Parathyroid adenoma (tissue), 2 donors: ENCODE data around the gene CST3.

Source experiments
- H2AFZ ChIP-seq: fragments of 300-600 bp; sonication (generic); one replicate; pipeline ENCODE4 v1.7.0; 2017; ENCODE audit warnings: antibody characterized with exemption, mild to moderate bottlenecking
- H3K27ac ChIP-seq: fragments of 300-600 bp; sonication (generic); one replicate; pipeline ENCODE4 v1.7.0; 2017
- H3K27me3 ChIP-seq: fragments of 300-600 bp; sonication (generic); one replicate; pipeline ENCODE4 v1.7.0; 2017; ENCODE audit warnings: low read length; ENCODE audit not compliant: control insufficient read depth, insufficient read depth
- H3K36me3 ChIP-seq: fragments of 300-600 bp; sonication (generic); one replicate; pipeline ENCODE4 v1.7.0; 2017; ENCODE audit warnings: low read length; ENCODE audit not compliant: control insufficient read depth, insufficient read depth
- H3K4me1 ChIP-seq: fragments of 300-600 bp; sonication (generic); one replicate; pipeline ENCODE4 v1.7.0; 2017; ENCODE audit warnings: control low read depth
- H3K4me2 ChIP-seq: fragments of 300-600 bp; sonication (generic); one replicate; pipeline ENCODE4 v1.7.0; 2017; ENCODE audit warnings: low read length
- H3K4me3 ChIP-seq: fragments of 300-600 bp; sonication (generic); one replicate; pipeline ENCODE4 v1.7.0; 2017; ENCODE audit warnings: low read depth, low read length
- H3K79me2 ChIP-seq: fragments of 300-600 bp; sonication (generic); one replicate; pipeline ENCODE4 v1.7.0; 2017; ENCODE audit warnings: control low read depth
- H3K9ac ChIP-seq: fragments of 300-600 bp; sonication (generic); one replicate; pipeline ENCODE4 v1.7.0; 2017; ENCODE audit warnings: mild to moderate bottlenecking
- H3K9me3 ChIP-seq: fragments of 300-600 bp; sonication (generic); one replicate; pipeline ENCODE4 v1.7.0; 2017; ENCODE audit warnings: low read length; ENCODE audit not compliant: control insufficient read depth
- TF ChIP-seq, protein P1 (sequence below): fragments of 300-600 bp; sonication (generic); IDR thresholded peaks from one replicate; pipeline ENCODE4 v1.7.0; 2017; ENCODE audit warnings: antibody characterized with exemption, mild to moderate bottlenecking
- donor health status: primary hyperparathyroidism.

CST3 gene

GRCh38 chr20:23672158-23672557, 34.4 kb upstream of the CST3 start:
- Histone ChIP-seq H2AFZ (no peak overlapping the region), H3K27me3 (no peaks in the 10 kb centered on the region), H3K4me2 (no peak overlapping the region), H3K27ac (no peak overlapping the region), H3K4me1 (no peaks in the 10 kb centered on the region), H3K9me3 (no peaks in the 10 kb centered on the region), H3K4me3 (no peak overlapping the region), H3K9ac (no peak overlapping the region), H3K36me3 (no peaks in the 10 kb centered on the region), H3K79me2 (no peaks in the 10 kb centered on the region)
- TF ChIP-seq, protein P1, sequence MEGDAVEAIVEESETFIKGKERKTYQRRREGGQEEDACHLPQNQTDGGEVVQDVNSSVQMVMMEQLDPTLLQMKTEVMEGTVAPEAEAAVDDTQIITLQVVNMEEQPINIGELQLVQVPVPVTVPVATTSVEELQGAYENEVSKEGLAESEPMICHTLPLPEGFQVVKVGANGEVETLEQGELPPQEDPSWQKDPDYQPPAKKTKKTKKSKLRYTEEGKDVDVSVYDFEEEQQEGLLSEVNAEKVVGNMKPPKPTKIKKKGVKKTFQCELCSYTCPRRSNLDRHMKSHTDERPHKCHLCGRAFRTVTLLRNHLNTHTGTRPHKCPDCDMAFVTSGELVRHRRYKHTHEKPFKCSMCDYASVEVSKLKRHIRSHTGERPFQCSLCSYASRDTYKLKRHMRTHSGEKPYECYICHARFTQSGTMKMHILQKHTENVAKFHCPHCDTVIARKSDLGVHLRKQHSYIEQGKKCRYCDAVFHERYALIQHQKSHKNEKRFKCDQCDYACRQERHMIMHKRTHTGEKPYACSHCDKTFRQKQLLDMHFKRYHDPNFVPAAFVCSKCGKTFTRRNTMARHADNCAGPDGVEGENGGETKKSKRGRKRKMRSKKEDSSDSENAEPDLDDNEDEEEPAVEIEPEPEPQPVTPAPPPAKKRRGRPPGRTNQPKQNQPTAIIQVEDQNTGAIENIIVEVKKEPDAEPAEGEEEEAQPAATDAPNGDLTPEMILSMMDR = no peak

GRCh38 chr20:23671479-23671878, 33.7 kb upstream of the CST3 start:
- no peak overlapping the region for H3K9ac ChIP-seq
- H3K9me3 ChIP-seq = no peaks in the 10 kb centered on the region
- H3K4me3 ChIP-seq = no peak overlapping the region
- H3K79me2 ChIP-seq = no peaks in the 10 kb centered on the region
- H2AFZ ChIP-seq = no peak overlapping the region
- H3K27me3 ChIP-seq = no peaks in the 10 kb centered on the region
- TF ChIP-seq, protein P1 = no peak
- H3K4me1 ChIP-seq = no peaks in the 10 kb centered on the region
- H3K4me2 ChIP-seq = no peak overlapping the region
- H3K36me3 ChIP-seq = no peaks in the 10 kb centered on the region
- H3K27ac ChIP-seq = no peak overlapping the region

DNA sequence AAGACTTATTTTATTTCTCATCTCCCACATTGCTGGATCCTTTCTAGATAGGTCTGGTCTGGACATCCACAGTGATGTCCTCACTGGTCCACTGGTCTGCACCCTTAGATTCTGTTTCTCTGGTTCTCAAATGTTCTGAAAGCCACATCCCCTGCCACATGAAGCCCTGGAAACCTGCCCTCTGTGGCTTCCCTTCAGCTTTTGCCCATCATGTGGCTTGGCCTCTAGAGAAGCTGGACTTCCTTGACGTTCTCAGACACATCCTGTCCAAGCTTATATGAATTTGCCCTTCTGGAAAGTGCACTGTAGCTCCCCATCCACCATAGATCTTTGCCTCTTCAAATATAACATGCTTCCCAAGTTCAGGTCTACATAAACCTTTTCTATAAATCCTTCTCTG, 32.6 kb upstream of the CST3 start:
- no peak overlapping the region for H3K27ac ChIP-seq
- no peaks in the 10 kb centered on the region for H3K4me1 ChIP-seq
- no peak overlapping the region for H2AFZ ChIP-seq
- no peaks in the 10 kb centered on the region for H3K36me3 ChIP-seq
- TF ChIP-seq, protein P1 = no peak
- H3K4me2 ChIP-seq = no peak overlapping the region
- no peaks in the 10 kb centered on the region for H3K79me2 ChIP-seq
- no peaks in the 10 kb centered on the region for H3K9me3 ChIP-seq
- H3K4me3 ChIP-seq = no peak overlapping the region
- H3K27me3 ChIP-seq = no peaks in the 10 kb centered on the region
- no peak overlapping the region for H3K9ac ChIP-seq

- Histone ChIP-seq H3K4me2 (no peak overlapping the region), H3K27ac (no peak overlapping the region), H3K9ac (no peak overlapping the region), H3K4me3 (no peak overlapping the region), H3K9me3 (no peaks in the 10 kb centered on the region), H2AFZ (no peak overlapping the region), H3K27me3 (no peaks in the 10 kb centered on the region), H3K79me2 (no peaks in the 10 kb centered on the region), H3K4me1 (no peaks in the 10 kb centered on the region), H3K36me3 (no peaks in the 10 kb centered on the region)
- TF ChIP-seq, protein P1 = no peak
These were observed 32.1 kb upstream of the CST3 start for GRCh38 chr20:23669866-23670265.

GRCh38 chr20:23669327-23669726, 31.6 kb upstream of the CST3 start:
- Histone ChIP-seq H2AFZ (no peak overlapping the region), H3K9ac (no peak overlapping the region), H3K27me3 (no peaks in the 10 kb centered on the region), H3K4me3 (no peak overlapping the region), H3K27ac (no peak overlapping the region), H3K36me3 (no peaks in the 10 kb centered on the region), H3K4me2 (no peak overlapping the region), H3K9me3 (no peaks in the 10 kb centered on the region), H3K79me2 (no peaks in the 10 kb centered on the region), H3K4me1 (no peaks in the 10 kb centered on the region)
- TF ChIP-seq, protein P1 = no peak
